HG02678 (cell line): ENCODE data around the gene AK5.

ENCODE experiments used
- ATAC-seq: cut with Tn5 transposase; IDR thresholded peaks from one replicate; pipeline ENCODE4 v1.9.1; 2021; ENCODE audit warnings: mild to moderate bottlenecking, moderate library complexity; ENCODE audit not compliant: unreplicated experiment

Gene AK5

DNA sequence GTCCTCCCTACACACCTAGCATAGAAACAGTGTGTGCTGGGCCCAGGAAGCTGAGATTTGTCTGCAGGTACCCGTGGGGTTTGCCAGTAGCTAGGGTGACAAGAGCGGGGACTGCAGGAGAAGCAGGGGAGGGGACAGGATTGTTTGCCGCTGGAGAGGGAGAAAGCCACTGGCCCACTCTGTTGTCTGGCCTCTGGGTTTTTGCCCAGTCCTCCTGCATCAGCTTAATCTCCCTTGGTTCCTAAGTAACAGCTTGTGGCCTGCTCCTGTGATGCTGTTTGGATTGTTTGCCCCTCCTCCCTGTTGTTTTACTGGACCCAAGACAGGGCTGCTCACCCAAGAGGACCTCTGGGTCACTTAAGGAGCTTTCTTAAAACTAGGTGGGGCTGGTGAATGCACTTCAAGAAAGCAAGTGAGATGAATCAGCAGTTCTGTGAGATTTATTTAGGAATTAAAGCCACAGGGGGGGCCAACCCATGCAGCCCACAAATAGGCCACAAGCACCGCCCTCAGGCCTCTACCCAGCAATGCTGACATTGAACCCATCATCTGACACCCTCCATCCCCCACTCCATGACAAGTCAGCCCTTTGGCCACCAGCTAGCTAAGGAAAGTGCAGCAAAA is 257.8 kb downstream of the AK5 start:
- peak; percentile 5 for ATAC-seq

DNA sequence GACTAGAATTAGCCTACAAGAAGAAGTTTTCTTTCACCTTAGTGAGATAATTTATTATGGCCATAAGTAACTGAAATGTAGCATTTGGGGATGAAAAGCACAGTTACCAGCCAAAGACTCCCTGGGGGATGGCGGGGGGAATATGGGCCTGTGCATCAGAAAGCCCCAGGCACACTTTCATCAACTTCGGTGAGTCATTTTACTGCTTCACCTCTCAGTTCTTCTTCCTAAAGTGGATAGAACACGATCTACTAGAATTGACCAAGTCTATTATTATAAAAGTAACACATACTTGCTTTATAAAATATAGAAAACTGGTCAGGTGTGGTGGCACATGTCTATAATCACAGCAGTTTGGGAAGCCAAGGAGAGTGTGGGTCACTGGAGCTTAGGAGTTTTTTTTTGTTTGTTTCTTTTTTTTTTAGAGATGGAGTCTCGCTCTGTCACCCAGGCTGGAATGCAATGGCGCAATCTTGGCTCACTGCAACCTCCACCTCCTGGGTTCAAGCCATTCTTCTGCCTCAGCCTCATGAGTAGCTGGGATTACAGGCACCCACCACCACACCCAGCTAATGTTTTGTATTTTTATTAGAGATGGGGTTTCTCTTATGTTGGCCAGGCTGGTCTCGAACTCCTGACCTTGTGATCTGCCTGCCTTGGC is 258.8 kb downstream of the AK5 start:
- ATAC-seq = peak; percentile 34

DNA sequence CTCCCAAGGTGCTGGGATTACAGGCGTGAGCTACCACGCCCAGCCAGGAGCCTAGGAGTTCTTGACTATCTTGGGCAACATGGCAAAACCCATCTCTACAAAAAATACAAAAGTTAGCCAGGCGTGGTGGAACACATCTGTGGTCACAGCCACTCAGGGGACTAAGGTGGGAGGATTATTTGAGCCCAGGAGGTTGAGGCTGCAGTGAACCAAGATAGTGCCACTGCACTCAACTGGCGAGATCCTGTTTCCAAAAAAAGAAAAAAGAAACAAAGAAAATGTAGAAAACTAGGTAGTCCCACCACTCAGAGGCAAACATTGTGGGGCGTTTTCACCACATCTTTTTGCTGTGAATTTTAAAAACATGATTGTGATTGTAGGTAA is 259.3 kb downstream of the AK5 start:
- peak; percentile 49 for ATAC-seq

DNA sequence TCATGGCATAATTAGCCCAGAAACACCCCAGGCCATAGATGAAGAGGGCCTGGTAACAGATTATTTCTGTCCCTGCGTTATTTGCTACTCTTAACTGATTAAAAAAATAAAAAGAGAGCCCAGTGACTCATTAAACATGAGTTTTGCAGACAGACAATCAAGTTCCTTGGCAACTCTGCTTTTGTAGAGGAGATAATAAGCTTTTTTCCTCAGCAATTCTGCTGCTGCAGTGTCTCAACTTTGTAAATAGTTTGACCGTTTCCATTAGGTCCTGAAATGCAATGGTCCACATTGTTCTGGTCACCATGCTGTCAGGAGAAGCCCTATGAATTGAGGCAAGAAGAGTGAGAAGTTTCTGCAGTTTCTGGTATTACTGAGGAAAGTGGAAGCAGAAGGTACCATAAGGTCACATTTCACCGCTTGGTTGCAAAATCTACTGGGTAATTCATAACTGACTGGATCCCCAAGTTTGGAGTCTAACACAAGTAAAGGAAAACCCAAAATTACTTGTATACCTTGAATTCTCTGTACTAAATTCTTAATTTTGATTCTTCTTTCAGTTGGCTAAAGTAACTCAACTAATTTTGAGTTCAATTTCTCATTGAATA is 261.1 kb downstream of the AK5 start:
- no peak for ATAC-seq

DNA sequence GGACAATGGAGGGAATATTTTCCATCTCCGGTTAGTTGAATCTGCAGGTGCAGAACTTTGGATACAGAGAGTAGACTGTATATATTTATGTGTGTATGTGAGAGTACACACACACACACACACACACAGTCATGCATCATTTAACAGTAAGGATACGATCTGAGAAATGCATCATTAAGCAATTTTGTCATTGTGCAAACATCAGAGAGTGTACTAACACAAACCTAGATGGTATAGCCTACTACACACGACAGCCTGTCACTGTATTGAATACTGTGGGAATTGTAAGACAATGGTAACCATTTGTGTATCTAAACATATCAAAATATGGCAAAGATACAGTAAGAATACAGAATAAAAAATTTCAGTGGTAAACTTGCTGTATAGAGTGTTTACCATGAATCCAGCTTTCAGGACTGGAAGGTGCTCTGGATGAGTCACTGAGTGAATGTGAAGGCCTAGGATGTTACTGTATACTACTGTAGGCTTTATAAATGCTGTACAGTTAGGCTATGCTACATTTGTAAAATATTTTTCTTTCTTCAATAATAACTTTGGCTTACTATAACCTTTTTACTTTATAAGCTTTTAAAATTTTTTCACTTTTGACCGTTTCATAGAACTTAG is 262.1 kb downstream of the AK5 start:
- no peak for ATAC-seq

DNA sequence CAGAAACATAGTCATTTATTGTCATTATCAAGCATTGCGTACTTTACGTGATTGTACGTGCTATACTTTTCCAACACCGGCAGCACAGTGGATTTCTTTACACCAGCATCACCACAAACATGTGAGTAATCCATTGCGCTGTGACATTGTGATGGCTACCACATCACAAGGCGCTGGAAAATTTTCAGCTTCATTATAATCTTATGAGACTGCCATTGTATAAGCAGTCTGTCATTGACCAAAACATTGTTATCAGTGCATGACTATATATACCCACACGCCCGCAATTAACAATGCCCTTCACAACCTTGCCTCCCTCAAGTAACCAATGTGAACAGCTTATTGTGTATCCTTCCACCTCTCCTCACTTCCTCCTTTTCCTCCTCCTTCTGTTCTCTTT is 263.0 kb downstream of the AK5 start:
- no peak for ATAC-seq

DNA sequence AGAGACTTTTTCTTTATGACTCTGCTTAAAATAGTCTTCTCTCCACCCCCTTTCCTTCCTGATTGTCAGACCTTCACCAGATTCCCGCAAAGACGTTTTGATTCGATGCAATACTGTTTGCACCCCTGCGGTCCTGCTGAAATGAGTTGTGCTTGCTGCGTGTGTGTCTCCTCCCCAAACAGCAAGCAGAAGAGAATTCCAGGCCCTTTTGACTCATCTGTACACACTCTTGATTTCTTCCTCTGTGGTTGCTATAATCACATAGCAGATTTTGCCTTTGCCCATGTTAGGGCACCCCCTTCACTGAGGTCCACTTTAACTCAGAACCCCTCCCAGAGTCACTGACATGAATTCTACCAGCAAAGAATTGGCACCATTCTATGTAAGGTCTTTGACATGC is 264.2 kb downstream of the AK5 start:
- ATAC-seq = no peak

DNA sequence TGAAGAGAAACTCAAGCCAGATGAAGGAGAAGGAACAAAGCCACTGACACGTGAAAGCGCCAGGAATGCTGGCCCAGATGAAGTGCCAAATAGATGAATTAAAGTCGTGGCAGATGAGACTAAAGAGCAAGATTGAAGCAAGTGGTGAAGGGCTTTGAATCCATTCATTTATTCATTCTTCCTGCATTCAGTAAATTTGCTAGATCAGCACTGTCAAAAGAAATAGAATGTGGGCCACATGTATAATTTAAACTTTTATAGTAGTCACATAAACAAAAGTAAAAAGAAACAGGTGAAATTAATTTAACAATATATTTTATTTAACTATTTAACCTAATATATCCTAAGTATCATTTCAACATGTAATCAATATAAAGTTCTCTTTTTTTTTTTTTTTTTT is 265.1 kb downstream of the AK5 start:
- ATAC-seq = no peak

DNA sequence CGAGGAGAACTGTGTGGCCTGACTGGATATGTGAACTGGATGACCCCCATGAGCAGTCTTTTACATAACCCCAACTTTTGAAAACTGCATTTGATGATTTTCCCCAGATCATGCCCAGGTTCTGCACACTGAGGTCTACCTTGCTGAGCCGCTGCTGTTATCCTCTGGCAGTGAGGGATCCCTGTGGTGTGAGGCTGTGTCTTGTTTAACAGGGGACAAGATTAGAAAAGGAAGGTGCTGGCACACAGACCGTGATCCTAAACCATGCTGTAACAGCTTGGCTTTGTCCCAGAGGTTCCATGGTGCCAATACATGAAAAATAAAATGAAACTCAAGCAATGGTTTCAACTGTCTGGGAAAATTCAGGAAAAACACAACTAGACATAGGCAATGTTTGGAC is 266.5 kb downstream of the AK5 start:
- no peak for ATAC-seq

DNA sequence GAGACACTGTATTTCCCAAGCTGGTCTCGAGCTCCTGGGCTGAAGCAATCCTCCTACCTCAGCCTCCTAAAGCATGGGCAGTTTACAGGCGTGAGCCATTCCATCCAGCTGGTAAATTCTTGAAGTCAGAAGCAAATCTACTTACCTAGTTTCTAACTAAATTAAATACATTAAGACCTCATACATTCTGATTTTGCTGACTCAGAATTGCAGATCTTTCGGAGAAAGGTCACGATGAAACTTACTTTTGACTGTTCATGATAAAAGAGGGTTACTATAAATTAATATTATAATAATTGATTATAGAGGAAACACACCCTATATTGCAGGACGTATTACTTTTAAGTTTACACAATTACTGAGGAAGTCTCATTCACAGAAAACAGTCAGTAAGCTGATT is 268.3 kb downstream of the AK5 start:
- ATAC-seq = no peak

DNA sequence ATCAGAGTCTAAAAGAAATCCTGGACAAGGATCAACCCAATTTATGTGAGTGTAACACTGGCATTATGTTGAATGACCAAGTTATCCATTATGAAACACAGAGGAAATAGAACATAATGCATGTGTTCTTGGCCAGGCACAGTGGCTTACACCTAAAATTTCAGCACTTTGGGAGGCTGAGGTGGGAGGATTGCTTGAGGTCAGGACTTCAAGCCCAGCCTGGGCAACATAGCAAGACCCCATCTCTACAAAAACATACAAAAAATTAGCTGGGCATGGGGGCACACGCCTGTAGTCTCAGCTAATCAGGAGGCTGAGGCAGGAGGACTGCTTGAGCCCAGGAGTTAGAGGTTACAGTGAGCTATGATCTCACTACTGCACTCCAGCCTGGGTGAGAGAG is 270.8 kb downstream of the AK5 start:
- no peak for ATAC-seq

DNA sequence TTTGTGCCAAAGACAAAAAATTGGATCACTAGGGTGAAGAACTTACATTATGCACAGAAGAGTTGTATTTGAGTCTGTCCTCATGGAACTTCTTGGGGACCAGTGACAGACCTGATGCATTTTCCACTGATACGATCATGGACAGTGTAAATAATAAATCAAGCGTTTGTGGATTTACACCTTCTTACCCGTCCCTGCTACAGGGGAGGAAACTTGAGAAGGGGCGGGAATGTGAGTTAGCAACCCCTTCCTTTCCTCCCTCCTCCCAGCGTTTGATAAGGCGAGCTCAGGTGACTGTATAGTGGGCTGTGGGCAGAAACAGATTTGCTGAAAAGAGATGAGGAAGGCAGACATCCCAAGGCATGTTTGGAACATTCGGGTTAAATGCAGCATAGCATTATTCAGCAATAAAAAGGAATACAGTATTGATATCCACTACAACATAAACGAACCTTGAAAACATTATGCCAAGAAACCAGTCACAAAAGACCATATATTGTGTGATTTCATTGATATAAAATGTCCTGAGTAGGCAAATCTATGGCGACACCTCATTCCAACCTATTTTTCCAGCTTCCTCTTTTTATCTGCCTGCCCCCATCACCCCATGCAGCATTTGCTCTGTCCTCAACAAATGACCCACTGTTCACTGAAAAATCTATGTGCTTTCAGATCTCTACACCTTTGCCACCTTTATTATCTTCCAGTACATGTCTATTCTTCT is 271.9 kb downstream of the AK5 start:
- ATAC-seq = no peak

DNA sequence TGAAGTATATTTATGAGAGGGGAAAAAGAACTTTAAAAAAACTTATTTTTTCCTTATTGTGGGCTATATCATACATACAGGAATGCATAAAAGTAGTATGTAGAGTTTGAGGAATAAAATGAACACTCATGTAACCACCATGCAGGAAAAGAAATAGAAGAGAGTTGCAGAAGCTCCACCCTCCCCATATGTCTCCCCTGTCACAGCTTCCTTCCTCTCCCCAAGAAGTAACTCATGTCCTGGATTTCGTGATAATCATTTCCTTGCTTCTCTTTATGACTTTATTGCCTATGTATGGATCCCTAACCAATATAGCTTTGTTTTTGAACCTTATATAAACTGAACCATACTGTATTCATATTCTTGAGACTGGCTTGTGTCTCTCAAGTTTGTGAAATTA is 274.2 kb downstream of the AK5 start:
- ATAC-seq = no peak

DNA sequence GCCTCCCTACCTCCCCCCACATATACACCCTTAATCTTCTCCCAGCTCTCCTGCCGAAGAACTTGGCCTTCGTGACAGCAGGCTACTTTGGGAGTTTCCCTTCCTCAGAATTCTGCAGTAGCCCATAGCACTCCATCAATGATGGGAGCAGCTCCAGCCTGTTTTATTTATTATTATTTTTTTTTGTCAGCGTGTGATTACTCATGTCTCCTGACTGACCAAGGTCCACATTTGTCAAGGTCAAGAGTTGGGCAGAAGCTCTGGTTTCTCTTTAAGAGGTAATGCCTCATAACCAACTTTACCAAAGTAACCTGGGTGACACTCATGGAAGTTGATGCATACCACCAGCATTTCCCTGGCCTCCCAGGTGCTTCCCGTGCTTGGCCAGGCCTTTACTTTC is 275.2 kb downstream of the AK5 start:
- ATAC-seq = no peak

DNA sequence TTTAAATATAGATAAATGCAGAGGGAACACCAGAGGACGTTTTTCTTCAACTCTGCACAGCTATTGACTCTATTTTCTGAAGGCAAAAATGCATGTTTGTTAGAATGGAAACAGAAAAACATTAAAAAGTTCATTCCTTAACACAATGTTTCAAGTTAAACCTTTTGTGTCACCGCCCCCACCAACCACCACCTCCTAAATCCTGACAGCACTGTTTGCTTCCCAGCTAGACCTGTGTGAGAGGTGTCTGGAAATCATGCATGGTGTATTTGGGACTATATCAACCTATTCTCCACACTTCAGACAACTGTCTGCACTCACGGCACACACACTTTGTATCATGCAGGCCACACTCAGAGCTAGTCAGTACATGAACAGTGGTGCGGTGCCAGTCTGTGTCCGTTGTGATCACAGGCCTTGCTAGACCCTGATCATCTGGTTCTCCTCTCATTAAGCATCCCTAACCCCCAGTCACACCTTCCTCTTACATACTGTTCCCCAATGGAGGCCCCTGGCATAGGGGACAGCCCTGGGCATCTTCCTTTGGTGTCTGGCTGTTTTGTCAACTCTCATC is 276.9 kb downstream of the AK5 start:
- ATAC-seq = no peak

DNA sequence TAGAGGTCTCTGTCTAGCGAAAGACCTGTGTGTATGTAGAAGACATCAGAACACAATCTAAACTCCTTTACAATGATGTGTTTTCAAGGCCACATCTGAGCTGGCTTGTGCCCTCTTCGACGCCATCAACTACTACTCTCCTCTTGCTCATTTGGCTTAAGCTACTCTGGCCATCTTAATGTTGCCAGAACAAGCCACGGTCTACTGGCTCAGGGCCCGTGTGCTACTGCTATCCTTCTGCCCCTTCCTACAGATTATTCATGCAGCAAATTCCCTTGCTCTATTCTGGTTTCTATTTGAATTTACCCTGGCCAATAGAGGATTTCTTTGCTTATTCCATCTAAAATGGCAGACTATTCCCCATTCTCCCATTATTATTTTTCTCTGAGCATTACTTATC is 278.9 kb downstream of the AK5 start:
- ATAC-seq = no peak

DNA sequence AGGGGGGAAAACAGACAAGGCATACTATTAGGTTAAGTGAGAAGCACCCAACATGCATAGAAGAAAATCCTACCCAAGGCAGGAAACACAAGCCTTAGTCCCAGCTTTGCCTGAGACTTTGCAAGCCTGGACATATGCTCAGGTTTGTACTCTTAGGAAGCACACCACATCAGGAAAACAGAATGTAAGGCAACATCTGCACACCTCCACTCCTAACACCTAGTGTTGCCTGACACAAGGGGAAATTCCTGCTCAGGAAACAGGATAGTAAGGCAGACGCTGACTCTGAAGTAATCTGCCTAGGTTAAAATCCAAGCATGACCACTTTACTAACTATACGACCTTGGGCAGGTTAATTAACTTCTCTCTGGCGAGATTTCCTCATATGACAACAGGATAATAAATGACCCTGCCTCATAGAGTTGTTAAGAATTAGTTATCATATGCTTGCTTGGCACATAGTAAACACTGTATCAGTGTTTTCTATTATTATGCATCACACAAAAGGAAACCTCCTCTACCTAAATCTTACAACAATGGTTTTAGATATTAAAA is 280.9 kb downstream of the AK5 start:
- no peak for ATAC-seq

DNA sequence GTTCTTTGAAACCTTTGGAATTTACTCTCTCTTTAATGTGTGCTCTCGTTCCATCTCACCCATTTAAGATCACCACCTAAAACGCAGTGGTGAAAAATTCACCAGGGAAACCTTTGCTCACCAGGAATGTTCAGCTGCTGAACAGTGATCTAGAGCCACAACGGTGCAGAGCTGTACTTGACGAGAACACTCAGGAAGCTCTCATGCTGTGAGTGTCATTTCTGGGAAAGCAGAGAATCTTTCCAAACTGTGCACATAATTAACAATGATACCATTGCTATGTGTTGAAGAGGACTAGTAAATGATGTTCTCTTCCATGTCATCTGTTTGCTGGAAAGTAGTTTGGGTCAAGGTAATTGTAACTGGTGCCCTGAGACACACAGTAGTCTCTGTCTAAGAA is 283.5 kb downstream of the AK5 start:
- no peak for ATAC-seq

DNA sequence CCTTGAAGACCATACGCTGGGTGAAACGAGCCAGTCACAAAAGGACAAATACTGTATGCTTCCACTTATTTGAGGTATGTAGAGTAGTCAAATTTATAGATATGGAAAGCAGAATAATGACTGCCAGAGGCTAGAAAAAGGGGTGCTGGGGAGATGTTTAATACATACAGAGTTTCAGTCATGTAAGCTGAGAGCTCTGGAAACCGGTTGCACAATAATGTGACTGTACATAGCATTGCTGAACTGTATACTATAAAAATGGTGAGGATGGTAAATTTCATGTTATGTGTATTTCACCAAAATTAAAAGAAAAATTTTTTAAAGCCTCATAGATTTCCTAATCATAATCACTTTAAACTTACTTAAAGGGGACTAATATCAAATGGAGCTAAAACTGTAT is 289.8 kb downstream of the AK5 start:
- no peak for ATAC-seq

DNA sequence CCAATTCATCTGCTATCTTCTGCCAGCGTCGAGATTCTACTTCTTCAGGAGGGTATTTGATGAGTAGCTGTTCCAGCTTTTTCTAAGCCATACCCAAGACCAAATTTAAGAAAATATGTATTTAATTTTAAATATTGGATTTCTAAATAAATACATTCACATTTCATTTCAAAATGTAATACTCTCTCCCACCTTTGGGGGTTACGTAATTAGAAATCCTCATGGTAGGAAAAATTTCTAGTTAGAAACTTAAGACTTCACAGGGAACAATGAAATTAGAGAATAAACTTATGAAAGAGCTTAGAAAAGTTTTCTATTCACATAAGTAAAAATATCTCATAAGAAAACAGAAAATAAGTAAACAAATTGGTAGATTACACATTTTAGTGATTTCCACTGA is 297.7 kb downstream of the AK5 start:
- no peak for ATAC-seq

DNA sequence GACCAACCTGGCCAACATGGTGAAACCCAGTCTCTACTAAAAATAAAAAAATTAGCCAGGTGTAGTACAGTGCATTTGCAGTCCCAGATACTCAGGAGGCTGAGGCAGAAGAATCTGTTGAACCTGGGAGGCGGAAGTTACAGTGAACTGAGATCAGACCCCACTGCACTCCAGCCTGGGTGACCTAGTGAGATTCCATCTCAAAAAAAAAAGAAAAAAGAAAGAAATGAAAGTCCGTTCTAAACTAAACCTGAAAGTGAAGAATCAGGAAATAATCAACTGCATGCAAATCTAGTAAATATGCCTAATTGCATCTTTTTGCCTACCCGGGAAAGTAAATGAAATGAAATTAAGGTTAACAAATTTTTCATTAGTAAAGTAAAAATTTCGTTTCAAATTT is 301.1 kb downstream of the AK5 start:
- no peak for ATAC-seq
